Muscle of leg (tissue), 11 donors: ENCODE results near the gene SCAPER. TPM values are rescaled to one million over a fixed set of nuclear protein-coding genes. Genes with fewer than 3 reads are reported as not detected.
"Not testable (repeated sequence)": the region's sequence is repeated elsewhere in the genome, so short reads cannot be mapped to it uniquely, and the experiment has no call there.

Experiments
- DNase-seq: peaks from one replicate; pipeline ENCODE4 v3.0.0; 2013
- H3K27ac ChIP-seq: one replicate; pipeline ENCODE4 v1.5.1; 2013; ENCODE audit warnings: mild to moderate bottlenecking, low read length, control low read depth
- H3K27me3 ChIP-seq: one replicate; pipeline ENCODE4 v1.6.1; 2013; ENCODE audit warnings: low read length; ENCODE audit not compliant: control insufficient read depth, insufficient read depth
- H3K36me3 ChIP-seq: one replicate; pipeline ENCODE4 v1.6.1; 2013; ENCODE audit warnings: low read length; ENCODE audit not compliant: control insufficient read depth, insufficient read depth
- H3K4me1 ChIP-seq: one replicate; pipeline ENCODE4 v1.6.1; 2013; ENCODE audit warnings: low read length; ENCODE audit not compliant: control insufficient read depth, insufficient read depth
- H3K4me3 ChIP-seq: one replicate; pipeline ENCODE4 v1.5.1; 2013; ENCODE audit warnings: low read length, control low read depth
- H3K9me3 ChIP-seq: replicated peaks from 2 replicates; pipeline ENCODE4 v1.6.1; 2013; ENCODE audit warnings: low read depth, low read length; ENCODE audit not compliant: control insufficient read depth
- WGBS: methylation state at CpG from one replicate; pipeline ENCODE4 v1.1.5; 2013; ENCODE audit warnings: missing lambda C conversion rate; ENCODE audit not compliant: insufficient coverage; 5-methylcytosine and 5-hydroxymethylcytosine counted together
- polyA plus RNA-seq, 8 donors: library from polyadenylated mRNA; unstranded; fragments of 120-200 nt; gene quantifications; one replicate each; pipeline versions ENCODE4 v1.2.1 to v1.2.3, GENCODE V29; 2013; ENCODE audit warnings: inconsistent platforms in 1 of 8, low replicate concordance in 1 of 8; ENCODE audit not compliant: insufficient read length in 8 of 8, insufficient read depth in 1 of 8
- total RNA-seq: library from RNA; stranded (reverse); fragments of 120-200 nt; gene quantifications from one replicate; pipeline ENCODE4 v1.2.4, GENCODE V29; 2013

Gene SCAPER
- total and polyA plus RNA-seq, 9 donors: 61.5 to 83.1 (median 73.5) TPM

DNA sequence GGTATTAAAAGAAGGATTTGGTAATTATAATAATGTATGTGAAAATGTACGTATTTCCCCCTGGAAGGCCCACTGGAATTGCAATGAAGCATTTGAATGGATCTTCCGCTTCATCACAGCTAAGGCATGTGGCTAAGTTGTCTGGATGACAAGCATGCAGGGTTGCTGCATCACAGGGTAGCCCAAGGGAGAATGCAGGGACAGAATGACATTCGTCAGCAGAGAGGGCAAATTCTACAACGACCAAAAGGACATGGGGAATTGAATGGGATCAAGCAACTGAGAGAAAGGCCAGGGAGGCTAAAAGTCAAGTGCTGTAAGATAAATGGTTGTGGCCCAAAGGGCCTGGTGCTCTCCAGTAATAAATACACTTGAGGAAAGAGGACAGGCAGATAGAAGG, 473.2 kb downstream of the SCAPER start:
- Histone ChIP-seq H3K4me1 (no peaks in the 10 kb centered on the region), H3K27ac (no peak overlapping the region), H3K4me3 (no peak overlapping the region), H3K36me3 (peaks cover 3% of the 10 kb centered on the region), H3K27me3 (no peaks in the 10 kb centered on the region), H3K9me3 (no peaks in the 10 kb centered on the region)
- 60% methylated on average over 4 of the region's 4 CpGs for WGBS
- DNase-seq: no peak

DNA sequence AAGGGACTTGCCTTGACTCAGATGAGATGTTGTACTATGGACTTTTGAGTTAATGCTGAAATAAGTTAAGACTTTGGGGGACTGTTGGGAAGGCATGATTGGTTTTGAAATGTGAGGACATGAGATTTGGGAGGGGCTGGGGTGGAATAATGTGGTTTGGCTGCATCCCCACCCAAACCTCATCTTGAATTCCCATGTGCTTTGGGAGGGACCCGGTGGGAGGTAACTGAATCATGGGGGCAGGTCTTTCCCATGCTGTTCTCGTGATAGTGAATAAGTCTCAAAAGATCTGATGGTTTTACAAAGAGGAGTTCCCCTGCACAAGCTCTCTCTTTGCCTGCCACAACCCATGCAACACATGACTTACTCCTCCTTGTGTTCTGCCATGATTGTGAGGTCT, 474.4 kb downstream of the SCAPER start:
- H3K27me3 ChIP-seq, H3K27ac ChIP-seq, H3K36me3 ChIP-seq, H3K9me3 ChIP-seq, H3K4me1 ChIP-seq, H3K4me3 ChIP-seq, DNase-seq: not testable (repeated sequence)
- no CpG with 5 or more reads among the region's 2 CpGs for WGBS

DNA sequence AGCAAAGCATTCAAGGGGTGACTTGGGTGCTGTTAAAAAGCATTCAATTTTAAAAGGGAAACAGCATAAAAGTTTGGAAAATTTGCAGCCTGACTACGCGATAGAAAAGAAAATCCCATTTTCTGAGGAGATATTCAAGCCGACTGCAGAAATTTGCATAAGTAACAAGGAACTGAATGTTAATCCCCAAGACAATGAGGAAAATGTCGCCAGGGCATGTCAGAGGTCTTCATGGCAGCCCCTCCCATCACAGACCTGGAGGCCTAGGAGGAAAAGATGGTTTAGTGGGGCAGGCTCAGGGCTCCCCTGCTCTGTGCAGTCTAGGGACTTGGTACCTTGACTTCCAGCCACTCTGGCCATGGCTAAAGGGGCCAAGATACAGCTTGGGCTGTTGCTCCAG, 475.5 kb downstream of the SCAPER start:
- peaks cover 3% of the 10 kb centered on the region for H3K36me3 ChIP-seq
- DNase-seq: no peak
- H3K9me3 ChIP-seq: peaks cover 2% of the 10 kb centered on the region
- no peaks in the 10 kb centered on the region for H3K4me1 ChIP-seq
- H3K27ac ChIP-seq: no peak overlapping the region
- WGBS: 96% methylated on average over 3 of the region's 4 CpGs
- H3K4me3 ChIP-seq: no peak overlapping the region
- no peaks in the 10 kb centered on the region for H3K27me3 ChIP-seq

DNA sequence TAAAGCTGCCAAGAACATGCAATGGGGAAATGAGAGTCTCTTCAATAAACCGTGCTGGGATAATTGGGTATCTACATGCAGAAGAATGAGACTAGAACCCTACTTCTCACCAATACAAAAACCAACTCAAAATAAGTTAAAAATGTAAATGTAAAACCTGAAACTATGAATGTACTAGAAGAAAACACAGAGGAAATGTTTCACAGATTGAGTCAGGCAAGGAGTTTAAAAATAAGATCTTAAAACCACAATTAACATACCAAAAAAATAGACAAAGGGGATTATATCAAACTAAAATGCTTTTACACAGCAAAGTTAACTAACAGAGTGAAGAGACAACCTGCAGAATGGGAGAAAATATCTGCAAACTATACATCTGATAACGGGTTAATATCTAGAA, 478.2 kb downstream of the SCAPER start:
- no peak for DNase-seq
- no peak overlapping the region for H3K4me3 ChIP-seq
- H3K27me3 ChIP-seq: no peaks in the 10 kb centered on the region
- H3K36me3 ChIP-seq: no peaks in the 10 kb centered on the region
- H3K9me3 ChIP-seq: peaks cover 2% of the 10 kb centered on the region
- no peaks in the 10 kb centered on the region for H3K4me1 ChIP-seq
- no CpG with 5 or more reads among the region's 2 CpGs for WGBS
- H3K27ac ChIP-seq: no peak overlapping the region

DNA sequence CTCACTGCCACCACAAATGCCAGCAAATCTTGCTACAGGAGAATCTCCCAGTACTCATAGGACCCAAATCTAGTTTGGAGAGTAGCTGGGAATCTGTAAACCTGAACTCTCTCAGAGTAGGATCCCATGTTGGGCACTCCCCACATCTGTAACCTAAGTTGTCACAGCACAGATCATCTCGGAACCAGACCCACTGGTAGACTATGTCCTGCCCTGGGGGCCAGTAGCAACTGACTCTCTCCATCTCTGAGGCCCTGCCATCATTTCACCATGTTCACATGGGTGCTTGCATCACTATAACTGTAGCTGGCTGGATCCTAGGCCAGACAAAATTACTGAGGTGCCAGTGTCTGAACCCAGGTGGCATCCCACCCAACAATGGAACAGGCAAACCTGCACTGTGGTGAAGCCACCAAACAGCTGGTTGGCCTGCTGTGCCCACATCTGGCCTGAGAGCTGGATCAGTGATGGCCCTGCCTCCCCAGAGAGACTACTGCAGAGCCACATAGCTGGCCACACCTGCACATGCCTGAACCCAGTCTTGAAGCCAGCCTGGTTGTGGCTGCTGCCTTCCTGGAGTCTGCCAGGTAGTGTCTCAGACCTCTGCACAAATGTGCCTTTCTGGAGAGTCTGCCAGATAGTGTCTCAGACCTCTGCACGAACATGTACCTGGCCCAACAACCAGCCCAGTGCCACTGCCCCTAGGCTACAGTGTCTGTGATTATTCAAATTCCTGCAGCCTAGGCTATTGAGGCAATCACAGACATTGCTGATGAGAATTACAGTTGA, 486.6 kb downstream of the SCAPER start:
- Histone ChIP-seq H3K4me3 (no peak overlapping the region), H3K36me3 (no peaks in the 10 kb centered on the region), H3K27ac (no peak overlapping the region), H3K27me3 (no peaks in the 10 kb centered on the region), H3K4me1 (no peaks in the 10 kb centered on the region), H3K9me3 (no peaks in the 10 kb centered on the region)
- 70% methylated on average over 2 of the region's 2 CpGs for WGBS
- no peak for DNase-seq

DNA sequence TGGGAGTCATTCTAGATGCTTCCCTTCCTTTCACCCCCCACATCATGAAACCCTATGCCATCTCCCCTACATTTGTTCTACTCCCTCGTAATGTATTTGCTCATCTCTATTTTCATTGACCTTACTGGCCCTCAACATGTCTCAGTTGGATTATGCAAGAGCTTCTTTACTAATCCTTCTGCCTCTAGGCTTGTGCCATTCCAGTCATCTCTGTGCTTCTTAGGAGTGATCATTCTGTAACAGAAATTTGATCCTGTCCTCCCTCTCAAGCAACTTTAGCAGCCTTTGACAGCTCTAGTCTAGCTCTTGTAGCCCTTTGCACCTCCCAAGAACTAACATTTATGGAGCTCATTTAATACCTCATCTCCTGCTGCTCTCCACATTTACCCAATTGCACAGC, 503.9 kb downstream of the SCAPER start:
- Histone ChIP-seq H3K9me3 (no peaks in the 10 kb centered on the region), H3K27ac (no peak overlapping the region), H3K4me1 (no peaks in the 10 kb centered on the region), H3K36me3 (peaks cover 7% of the 10 kb centered on the region), H3K4me3 (no peak overlapping the region), H3K27me3 (no peaks in the 10 kb centered on the region)
- peak; percentile 9 for DNase-seq
- WGBS: no CpG with 5 or more reads among the region's 1 CpG

DNA sequence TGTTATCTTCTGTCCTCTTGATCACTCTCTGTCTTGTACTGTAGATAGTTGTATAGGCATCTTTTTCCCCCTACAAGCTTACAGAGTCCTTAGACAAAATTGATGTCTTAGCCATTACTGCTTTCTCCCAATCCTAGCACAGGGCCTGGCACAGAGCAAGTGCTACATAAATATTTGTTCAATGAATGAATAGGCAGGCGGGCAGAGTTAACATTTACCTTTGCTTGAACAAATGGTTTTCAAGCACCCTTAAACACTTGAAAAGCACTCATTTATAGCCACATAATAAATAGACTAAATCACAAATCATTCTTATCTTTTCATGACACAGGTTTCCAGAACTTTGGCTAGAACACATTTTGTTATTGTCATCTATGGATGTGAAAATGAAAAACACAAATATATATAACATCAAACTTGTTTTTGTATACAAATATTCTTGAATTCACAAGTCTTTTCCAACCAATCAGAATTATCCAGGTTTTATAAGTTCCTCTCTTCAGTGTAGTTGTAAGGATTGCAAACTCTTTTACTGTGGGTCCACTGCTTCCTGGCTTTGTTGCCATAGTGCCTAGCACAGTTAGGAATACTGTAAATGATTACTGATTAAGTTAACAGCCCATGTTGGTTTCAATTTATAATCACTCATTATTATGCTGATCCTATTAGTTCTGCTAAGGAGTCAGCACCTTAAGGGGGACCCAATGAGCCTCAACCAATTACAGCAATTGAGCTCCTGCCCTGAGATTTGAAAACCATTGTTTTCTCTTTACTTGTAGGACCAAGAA, 506.6 kb downstream of the SCAPER start:
- no peaks in the 10 kb centered on the region for H3K9me3 ChIP-seq
- DNase-seq: no peak
- no CpG with 5 or more reads among the region's 1 CpG for WGBS
- H3K4me3 ChIP-seq: no peak overlapping the region
- H3K4me1 ChIP-seq: no peaks in the 10 kb centered on the region
- no peak overlapping the region for H3K27ac ChIP-seq
- H3K36me3 ChIP-seq: peaks cover 5% of the 10 kb centered on the region
- H3K27me3 ChIP-seq: no peaks in the 10 kb centered on the region

DNA sequence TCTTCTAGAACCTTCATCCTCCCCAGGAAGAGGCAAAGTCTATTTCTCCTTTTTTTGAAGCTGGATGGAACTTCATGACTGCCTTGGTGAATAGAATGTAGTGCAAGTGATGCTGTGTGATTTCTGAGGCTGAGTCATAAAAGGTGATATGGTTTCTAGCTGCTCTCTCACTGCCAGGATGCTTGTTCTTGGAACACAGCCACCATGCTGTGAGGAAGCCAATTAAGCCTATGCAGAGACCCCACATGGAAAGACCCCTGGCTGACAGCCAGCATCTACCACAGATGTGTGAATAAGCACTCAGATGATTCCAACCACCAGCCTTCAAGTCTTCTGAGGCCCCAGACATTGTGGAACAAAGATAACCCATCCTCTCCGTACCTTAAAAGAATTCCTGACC, 511.5 kb downstream of the SCAPER start:
- no peaks in the 10 kb centered on the region for H3K36me3 ChIP-seq
- no peaks in the 10 kb centered on the region for H3K27me3 ChIP-seq
- no peak overlapping the region for H3K4me3 ChIP-seq
- peak; percentile 11 for DNase-seq
- no peaks in the 10 kb centered on the region for H3K9me3 ChIP-seq
- no CpG with 5 or more reads among the region's 1 CpG for WGBS
- no peaks in the 10 kb centered on the region for H3K4me1 ChIP-seq
- H3K27ac ChIP-seq: no peak overlapping the region

DNA sequence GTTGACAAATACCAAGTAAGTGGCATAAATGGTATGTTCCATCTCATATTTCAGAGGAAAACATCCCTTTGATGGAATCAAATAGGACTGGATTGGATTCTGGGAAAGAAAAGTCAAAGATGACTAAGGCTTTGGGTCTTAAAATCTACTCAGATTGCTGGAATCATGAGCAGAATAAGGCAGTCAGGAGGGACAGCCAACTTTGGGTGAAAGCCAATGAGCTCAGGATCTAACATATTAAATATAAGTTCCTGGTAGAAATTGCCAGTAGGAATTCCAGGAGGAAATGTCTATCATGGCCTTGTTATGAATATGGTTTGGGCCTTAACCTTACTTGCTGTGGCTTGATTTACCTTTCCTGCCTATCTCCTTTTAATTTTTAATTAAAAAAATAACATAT, 513.3 kb downstream of the SCAPER start:
- Histone ChIP-seq H3K27ac (no peak overlapping the region), H3K27me3 (no peaks in the 10 kb centered on the region), H3K36me3 (no peaks in the 10 kb centered on the region), H3K4me3 (no peak overlapping the region), H3K9me3 (no peaks in the 10 kb centered on the region), H3K4me1 (no peaks in the 10 kb centered on the region)
- DNase-seq: peak; percentile 9

DNA sequence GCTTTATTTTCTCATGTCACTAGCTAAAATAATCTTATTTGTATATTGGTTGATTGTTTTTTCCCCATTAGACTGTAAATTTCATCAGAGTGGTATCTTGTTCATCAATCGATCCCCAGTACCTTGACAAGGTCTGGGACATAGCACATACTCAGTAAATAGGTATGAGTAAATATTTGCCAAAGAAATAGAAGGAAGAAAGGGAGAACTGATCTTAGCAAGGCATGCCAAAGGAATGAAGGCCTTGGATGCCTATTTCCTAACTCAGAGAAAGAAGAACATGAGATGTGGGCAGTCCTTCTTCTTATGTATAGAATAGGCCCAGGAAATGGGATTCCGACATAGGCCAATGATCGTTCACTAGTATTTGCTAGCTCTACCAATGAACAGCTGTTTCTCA, 513.8 kb downstream of the SCAPER start:
- no CpG with 5 or more reads among the region's 3 CpGs for WGBS
- no peaks in the 10 kb centered on the region for H3K27me3 ChIP-seq
- H3K4me1 ChIP-seq: no peaks in the 10 kb centered on the region
- no peak overlapping the region for H3K4me3 ChIP-seq
- H3K27ac ChIP-seq: no peak overlapping the region
- H3K9me3 ChIP-seq: no peaks in the 10 kb centered on the region
- DNase-seq: no peak
- no peaks in the 10 kb centered on the region for H3K36me3 ChIP-seq
